Ovary (tissue), 9 donors: ENCODE measurements around the gene CDKL5. TPM values are rescaled to one million over a fixed set of nuclear protein-coding genes. Genes with fewer than 3 reads are reported as not detected.

Experiments
- DNase-seq, 5 donors: peaks; one replicate each; pipeline ENCODE4 v3.0.0-alpha.2; 2019 to 2020
- H3K27ac ChIP-seq, 2 donors: fragments of 200-600 bp; one replicate each; pipeline versions ENCODE4 v1.5.1 to v1.8.0; 2019 to 2022
- H3K27me3 ChIP-seq: fragments of 200-600 bp; one replicate; pipeline ENCODE4 v1.8.0; 2022
- H3K36me3 ChIP-seq: fragments of 200-600 bp; sonication (generic); one replicate; pipeline ENCODE4 v1.5.1; 2019
- H3K4me1 ChIP-seq: one replicate; pipeline ENCODE4 v1.8.1; 2013; ENCODE audit warnings: mild to moderate bottlenecking, moderate library complexity; ENCODE audit not compliant: insufficient read depth
- H3K4me3 ChIP-seq: fragments of 200-600 bp; sonication (generic); one replicate; pipeline ENCODE4 v1.5.1; 2017
- H3K9me3 ChIP-seq, 2 donors: fragments of 200-600 bp in 1 of 2; sonication (generic) in 1 of 2; one replicate each; pipeline versions ENCODE4 v1.5.1 to v1.8.1; 2013 to 2019; ENCODE audit warnings: mild to moderate bottlenecking in 1 of 2, moderate library complexity in 1 of 2
- CTCF ChIP-seq, 3 donors: fragments of 450-650 bp in 2 of 3; fragments of 200-600 bp in 1 of 3; IDR thresholded peaks; one replicate each; pipeline versions ENCODE4 v1.5.1 to v1.8.0; 2016 to 2022; ENCODE audit warnings: antibody characterized with exemption in 3 of 3, mild to moderate bottlenecking in 1 of 3
- EP300 ChIP-seq: sonication (generic); formaldehyde crosslinking; IDR thresholded peaks from one replicate; pipeline ENCODE4 v1.6.1; 2017; ENCODE audit warnings: antibody characterized with exemption
- POLR2A ChIP-seq: fragments of 450-650 bp; IDR thresholded peaks from one replicate; pipeline ENCODE4 v1.6.1; 2017; ENCODE audit warnings: antibody characterized with exemption, mild to moderate bottlenecking, moderate library complexity
- WGBS, 3 donors: extraction: QIAGEN DNeasy Blood & Tissue Kit in 1 of 3; methylation state at CpG; one replicate each; pipeline versions ENCODE4 v1.1.5 to v1.1.7; 2013 to 2017; 5-methylcytosine and 5-hydroxymethylcytosine counted together
- intact Hi-C, 4 donors: fragments of 100-400 bp; cut with DNase I; formaldehyde crosslinking; loops; one replicate each; pipeline versions ENCODE4 v1.11.0 to v1.15.1; 2022 to 2023
- polyA plus RNA-seq, 2 donors: library from polyadenylated mRNA; stranded (reverse); fragments of 200-250 nt in 1 of 2; fragments of 350-450 nt in 1 of 2; fragmentation: Illumina TruSeq in 1 of 2; extraction: RNeasy Lipid Tissue Mini Kit (QIAGEN cat#74804) in 1 of 2; gene quantifications; one replicate each; pipeline ENCODE4 v1.2.3, GENCODE V29; 2013 to 2014
- total RNA-seq, 7 donors: library from RNA; depleted of rRNA in 2 of 7; stranded (reverse); fragments of >200 nt in 2 of 7; fragmentation: NEBNext Ultra II Directional in 3 of 7; extraction: Animal tissue kit (Norgen Biotek cat#: 25700) in 3 of 7; gene quantifications; one replicate each; pipeline versions ENCODE4 v1.1.0 to v1.2.4, GENCODE V29; 2016 to 2023
- donor health status: DM: no; HTN: no; CAD: no; lungs with moderate emphysema.
- donor health status: DM: no; HTN: no; CAD: no.
- donor health status: Bipolar disorder and iron deficiency.
- donor health status: DM: yes; HTN: yes; CAD: no.
- donor health status: DM: no; HTN: no; CAD: no.
- donor health status: DM: yes; HTN: yes; CAD: no.

The CDKL5 gene
- total and polyA plus RNA-seq, 9 donors = 2.6 to 18.5 (median 12.2) TPM

- H3K27ac ChIP-seq = no peak overlapping the region
- no peaks in the 10 kb centered on the region for H3K36me3 ChIP-seq
- no peaks in the 10 kb centered on the region for H3K9me3 ChIP-seq
- TF ChIP-seq CTCF (IDR thresholded peaks at IDR 0.05) (no peak), EP300 (no peak), POLR2A (no peak)
- no peak overlapping the region for H3K4me3 ChIP-seq
- WGBS, 3 donors = 46 to 55% (median 54%) methylated on average over 3 of the region's 3 CpGs
- no peaks in the 10 kb centered on the region for H3K27me3 ChIP-seq
- peak; percentile 64 to 78 (median 71) for DNase-seq
- peaks cover 8% of the 10 kb centered on the region for H3K4me1 ChIP-seq
- intact Hi-C loops = no loop called here
These were observed 149.2 kb downstream of the CDKL5 start for GRCh38 chrX:18574591-18574990.

DNA sequence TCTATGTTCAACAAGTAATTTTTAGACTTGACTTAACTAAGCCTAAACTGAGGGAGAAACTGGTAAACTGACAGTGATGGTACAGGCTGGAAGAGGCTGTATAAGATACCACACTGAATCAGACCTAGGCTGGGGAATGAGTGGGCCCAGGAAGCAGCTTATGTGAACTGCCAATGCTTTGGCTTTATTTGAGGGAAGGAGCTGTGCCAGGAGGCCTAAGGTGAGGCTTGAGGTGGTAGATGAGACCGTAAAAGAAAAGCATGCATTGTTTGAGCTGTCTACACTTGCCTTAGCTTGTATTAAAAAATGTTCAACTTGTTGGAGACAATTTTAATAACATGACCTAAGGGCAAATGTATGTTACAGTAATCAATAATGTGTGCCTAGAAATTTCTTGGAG lies 150.3 kb downstream of the CDKL5 start:
- Histone ChIP-seq H3K27ac (no peak overlapping the region), H3K9me3 (no peaks in the 10 kb centered on the region), H3K4me3 (no peak overlapping the region), H3K36me3 (no peaks in the 10 kb centered on the region), H3K27me3 (no peaks in the 10 kb centered on the region), H3K4me1 (peaks cover 8% of the 10 kb centered on the region)
- intact Hi-C loops = no loop called here
- DNase-seq = no peak
- 44 to 74% (median 53%) methylated on average over 1 of the region's 1 CpG for WGBS, 3 donors
- no peak for TF ChIP-seq CTCF (IDR thresholded peaks at IDR 0.05)

DNA sequence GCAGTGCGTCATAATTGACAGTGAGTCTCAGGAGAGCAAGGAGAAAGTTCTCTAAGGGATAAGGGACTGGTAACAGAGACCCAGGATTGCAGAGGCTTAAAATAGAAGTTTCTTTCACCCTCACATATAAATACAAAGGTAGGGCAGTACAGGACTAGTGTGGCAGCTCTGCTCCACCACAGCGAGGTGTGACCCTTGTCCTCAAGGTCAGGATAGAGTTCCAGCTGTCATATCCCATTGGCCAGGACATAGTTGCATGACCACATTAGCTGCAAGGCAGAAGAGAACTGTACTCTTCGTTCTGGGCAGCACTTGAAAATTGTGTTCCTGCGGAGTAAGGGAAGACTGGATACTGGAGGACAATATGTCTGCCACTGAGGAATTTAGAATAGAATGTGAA lies 152.0 kb downstream of the CDKL5 start:
- no peaks in the 10 kb centered on the region for H3K27me3 ChIP-seq
- peaks cover 8% of the 10 kb centered on the region for H3K4me1 ChIP-seq
- intact Hi-C loops = no loop called here
- H3K27ac ChIP-seq = no peak overlapping the region
- TF ChIP-seq CTCF (IDR thresholded peaks at IDR 0.05) = no peak
- TF ChIP-seq EP300 = no peak
- no peak for TF ChIP-seq POLR2A
- 78 to 82% (median 81%) methylated on average over 4 of the region's 4 CpGs for WGBS, 3 donors
- H3K36me3 ChIP-seq = no peaks in the 10 kb centered on the region
- no peaks in the 10 kb centered on the region for H3K9me3 ChIP-seq
- no peak overlapping the region for H3K4me3 ChIP-seq
- no peak for DNase-seq

- no peak for TF ChIP-seq POLR2A
- TF ChIP-seq EP300 = no peak
- no peak for TF ChIP-seq CTCF (IDR thresholded peaks at IDR 0.05)
- intact Hi-C loops = no loop called here
- DNase-seq = no peak
- WGBS, 3 donors = 35 to 44% (median 40%) methylated on average over 2 of the region's 2 CpGs
- Histone ChIP-seq H3K27ac (no peak overlapping the region), H3K36me3 (no peaks in the 10 kb centered on the region), H3K4me1 (peaks cover 5% of the 10 kb centered on the region), H3K27me3 (no peaks in the 10 kb centered on the region), H3K4me3 (no peak overlapping the region), H3K9me3 (no peaks in the 10 kb centered on the region)
These were observed 153.1 kb downstream of the CDKL5 start for GRCh38 chrX:18578546-18578945.

DNA sequence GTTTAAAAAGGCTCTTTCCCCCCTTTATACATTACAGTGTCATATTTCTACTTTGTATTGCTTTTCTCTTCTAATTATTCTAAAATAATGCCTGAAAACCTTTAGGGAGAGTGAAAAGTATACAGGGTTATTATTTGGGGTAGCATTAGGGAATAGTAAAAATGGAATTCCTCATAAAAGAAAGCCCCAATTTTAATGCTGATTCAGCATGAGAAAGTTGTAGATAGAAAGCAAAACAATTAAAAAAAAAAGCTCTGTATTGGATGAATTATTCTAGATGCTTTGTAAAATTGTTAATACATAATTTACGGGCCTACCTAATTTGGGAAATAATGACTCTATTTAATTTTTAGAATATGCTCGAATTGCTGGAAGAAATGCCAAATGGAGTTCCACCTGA lies 154.1 kb downstream of the CDKL5 start:
- Histone ChIP-seq H3K4me1 (peaks cover 3% of the 10 kb centered on the region), H3K36me3 (no peaks in the 10 kb centered on the region), H3K4me3 (no peak overlapping the region), H3K27me3 (no peaks in the 10 kb centered on the region), H3K27ac (no peak overlapping the region), H3K9me3 (no peaks in the 10 kb centered on the region)
- no peak for DNase-seq
- intact Hi-C loops = no loop called here
- no peak for TF ChIP-seq CTCF (IDR thresholded peaks at IDR 0.05)
- no peak for TF ChIP-seq POLR2A
- TF ChIP-seq EP300 = no peak
- WGBS, 3 donors = 72 to 89% (median 78%) methylated on average over 2 of the region's 2 CpGs
